H4 (cell line): ENCODE results near the gene SIVA1. TPM values are rescaled to one million over a fixed set of nuclear protein-coding genes. Genes with fewer than 3 reads are reported as not detected.

Experiments
- DNase-seq: peaks from one replicate; pipeline ENCODE4 v3.0.0-alpha.2; 2015; ENCODE audit warnings: low spot score
- total RNA-seq: library from RNA; depleted of rRNA; stranded (reverse); fragments of >200 nt; shearing (Covaris generic); gene quantifications from 2 replicates; pipeline ENCODE4 v1.2.3, GENCODE V29; 2014

Gene SIVA1
- total RNA-seq, 1 experiment from 2014 or later = 286 TPM

GRCh38 chr14:104771918-104772706, 19.2 kb downstream of the SIVA1 start:
- DNase-seq = no peak

DNA sequence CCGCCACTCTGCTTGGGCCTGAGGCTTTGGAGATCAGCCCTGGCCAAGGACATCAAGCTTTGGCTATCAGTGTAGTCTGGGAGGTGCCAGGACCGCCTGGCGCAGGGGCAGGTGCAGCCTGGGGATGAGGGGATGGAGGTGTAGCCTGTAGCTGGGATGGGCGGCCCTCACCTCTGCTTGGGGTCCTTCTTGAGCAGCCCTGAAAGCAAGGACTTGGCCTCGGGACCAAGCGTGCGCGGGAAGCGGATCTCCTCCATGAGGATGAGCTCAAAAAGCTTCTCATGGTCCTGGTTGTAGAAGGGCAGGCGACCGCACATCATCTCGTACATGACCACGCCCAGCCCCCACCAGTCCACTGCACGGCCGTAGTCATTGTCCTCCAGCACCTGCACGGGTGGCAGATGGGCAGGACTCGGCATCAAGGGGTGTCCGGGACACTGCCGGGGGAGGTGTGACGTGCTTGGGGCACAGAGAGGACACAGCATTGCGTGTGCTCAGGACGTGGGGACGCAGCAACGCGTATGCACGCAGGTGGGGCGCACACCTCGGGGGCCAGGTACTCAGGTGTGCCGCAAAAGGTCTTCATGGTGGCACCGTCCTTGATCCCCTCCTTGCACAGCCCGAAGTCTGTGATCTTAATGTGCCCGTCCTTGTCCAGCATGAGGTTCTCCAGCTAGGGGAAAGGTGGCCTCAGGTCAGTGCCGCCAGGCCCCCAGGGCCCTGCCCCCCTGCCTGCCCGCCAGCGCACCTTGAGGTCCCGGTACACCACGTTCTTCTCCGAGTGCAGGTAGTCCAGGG, 20.0 kb downstream of the SIVA1 start:
- DNase-seq = no peak

DNA sequence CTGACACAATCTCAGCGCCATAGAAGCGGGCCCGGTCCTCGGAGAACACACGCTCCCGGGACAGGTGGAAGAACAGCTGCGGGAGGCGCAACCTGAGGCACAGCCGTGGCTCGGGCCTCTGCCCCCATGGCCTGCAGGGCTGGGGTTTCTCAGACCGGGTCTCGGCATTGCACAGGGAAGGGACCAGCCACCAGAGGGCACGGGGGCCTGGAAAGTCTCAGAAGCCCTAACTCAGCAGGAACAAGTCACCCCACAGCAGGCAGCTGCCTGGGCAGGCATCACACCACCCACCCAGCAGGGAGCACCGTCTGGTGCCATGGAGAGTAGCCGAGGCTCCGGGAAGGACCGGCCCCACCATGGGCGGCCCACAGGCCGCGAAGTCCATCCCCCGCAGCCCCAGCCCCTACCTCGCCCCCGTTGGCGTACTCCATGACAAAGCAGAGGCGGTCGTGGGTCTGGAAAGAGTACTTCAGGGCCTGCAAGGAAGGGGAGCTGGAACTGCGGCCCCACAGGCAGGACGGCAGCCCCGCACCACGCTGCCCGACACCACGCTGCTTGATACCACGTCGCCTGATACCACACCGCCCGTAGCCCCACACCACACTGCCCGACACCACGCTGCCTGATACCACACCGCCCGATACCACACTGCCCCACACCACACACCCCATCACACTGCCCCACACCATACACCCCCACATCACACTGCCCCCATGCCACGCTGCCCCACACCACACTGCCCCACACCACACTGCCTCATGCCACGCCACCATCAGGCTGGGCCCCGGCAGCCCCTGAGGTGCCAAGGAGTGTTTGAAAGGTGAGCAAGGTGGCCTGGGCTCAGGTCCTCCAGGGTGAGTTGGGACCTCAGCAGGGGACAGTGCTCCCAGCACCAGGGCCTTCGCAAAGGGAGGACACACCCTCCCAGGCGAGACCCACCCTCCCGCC, 20.8 kb downstream of the SIVA1 start:
- DNase-seq = no peak

- DNase-seq = no peak
Observed at GRCh38 chr14:104774453-104775072, 21.6 kb downstream of the SIVA1 start.

GRCh38 chr14:104775073-104775489, 22.1 kb downstream of the SIVA1 start:
- no peak for DNase-seq

DNA sequence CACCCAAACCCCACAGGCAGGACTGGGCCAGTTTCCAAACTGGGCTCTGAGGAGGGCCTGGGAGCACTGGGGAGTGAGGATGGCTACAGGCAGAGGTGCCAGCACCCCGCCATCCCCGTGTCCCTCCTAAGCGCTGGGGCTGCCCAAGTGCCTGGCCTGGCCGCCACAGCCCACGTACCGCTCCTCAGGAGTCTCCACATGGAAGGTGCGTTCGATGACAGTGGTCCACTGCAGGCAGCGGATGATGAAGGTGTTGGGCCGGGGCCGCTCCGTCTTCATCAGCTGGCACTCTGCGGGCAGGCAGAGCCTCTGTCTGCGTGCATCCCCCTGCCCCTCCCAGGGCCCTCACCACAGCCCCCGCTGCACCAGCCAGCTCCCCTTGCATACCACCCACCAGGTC, 23.5 kb downstream of the SIVA1 start:
- DNase-seq = no peak

DNA sequence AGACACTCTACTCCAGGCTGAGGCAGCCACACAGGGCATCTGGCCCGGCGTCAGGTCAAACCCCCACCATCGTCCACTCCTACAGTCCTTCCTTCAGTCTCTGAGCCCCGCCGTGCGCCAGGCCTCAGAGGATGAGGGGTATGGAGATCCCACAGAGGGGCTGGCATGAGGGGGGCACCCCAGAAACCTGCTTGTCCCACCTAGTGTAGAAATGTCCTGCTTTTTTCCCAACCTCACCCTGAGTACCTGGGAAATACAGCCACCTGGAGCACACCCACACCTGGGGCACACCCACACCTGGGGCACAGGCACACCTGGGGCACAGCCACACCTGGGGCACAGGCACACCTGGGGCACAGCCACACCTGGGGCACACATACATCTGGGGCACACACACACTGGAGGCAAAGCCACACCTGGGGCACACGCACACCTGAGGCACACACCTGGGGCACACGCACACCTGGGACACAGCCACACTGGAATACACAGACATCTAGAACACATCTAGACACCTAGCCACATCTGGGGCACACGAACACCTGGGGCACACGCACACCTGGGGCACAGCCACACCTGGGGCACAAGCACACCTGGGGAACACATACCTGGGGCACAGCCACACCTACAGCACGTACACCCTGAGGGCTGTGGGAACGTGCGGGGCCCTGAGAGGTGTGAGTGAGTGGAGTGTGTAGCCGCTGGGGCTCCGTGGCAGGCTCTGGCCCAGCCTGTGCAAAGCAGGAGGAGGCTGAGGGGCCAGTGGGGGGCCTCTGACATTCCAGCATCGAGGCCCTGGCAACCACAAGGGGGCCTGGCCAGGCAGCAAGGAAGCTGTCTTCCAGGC, 24.2 kb downstream of the SIVA1 start:
- no peak for DNase-seq

DNA sequence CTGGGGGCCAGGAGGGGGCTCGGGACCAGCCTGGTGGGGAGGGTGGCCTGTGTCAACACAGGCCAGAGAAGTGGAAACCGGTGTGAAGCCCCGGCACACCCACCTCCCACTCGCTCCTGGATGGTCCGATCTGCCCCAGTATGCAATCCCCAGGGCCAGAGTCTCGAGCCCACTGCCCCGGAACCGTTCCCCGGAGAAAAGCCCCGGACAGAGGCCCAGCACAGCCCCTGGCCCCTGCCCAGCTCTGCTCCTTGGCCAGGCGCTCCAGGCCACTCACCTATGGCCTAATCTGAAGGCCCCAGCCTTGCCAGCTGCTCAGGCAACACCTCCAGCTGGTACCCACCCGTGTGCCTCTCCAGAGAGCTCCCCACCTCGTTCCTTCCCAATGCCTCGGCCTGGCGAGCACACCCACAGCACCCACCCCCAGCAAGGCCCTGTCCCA, 24.9 kb downstream of the SIVA1 start:
- DNase-seq = no peak

DNA sequence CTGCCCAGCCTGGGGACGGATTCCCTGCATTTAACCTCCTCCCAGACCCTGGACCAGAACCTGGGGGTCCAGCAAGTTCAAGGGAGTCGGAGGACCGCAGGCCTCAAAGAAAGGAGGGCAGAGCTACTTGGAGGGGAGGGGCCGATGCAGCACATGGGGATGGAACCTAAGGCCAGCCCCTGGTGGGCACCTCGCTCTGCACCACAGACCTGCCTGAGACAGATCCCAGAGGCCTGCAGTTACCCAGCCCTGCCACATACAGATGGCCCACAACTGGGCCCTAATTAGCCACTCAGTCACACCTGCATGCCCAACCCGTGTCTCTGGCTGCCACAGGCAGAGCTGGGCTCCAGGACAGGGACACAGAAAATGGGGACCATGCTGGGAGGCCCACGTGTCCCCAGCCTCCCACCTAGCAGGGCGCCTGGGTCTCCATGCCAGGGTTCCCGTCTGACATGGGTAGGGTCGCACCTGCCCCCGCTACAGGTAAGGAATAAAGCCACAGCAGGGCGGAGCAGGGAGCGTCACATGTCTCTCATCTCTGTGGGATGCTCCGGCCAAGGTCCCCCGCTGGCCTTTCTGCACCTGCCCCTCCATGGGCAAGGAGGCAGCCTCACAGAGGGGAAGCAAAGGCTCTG, 25.9 kb downstream of the SIVA1 start:
- DNase-seq = no peak

DNA sequence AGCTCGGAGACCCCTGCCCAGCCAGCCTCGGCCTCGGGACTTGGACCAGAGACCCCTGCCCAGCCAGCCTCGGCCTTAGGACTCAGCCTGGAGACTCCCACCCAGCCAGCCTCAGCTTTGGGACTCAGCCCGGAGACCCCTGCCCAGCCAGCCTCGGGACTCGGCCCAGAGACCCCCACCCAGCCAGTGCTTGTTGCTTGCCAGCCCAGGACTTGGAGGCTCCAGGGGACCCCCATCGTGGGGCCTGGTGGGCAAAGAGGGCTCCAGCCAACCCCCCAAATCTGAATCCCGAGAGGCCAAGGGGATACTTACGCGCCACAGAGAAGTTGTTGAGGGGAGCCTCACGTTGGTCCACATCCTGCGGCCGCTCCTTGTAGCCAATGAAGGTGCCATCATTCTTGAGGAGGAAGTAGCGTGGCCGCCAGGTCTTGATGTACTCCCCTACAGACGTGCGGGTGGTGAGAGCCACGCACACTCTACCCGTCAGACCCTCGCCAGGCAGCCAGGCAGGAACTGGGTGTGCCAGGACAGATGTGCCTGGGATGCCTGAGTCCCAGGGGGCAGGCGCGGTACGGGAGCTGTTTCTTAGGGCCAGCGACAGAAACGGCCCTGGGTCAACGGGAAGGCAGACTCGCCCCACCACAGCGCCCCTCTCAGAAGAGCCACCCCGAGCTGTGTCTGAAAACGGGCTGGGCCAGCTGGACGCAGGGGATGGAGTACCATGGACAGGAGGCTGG, 27.0 kb downstream of the SIVA1 start:
- DNase-seq = no peak

DNA sequence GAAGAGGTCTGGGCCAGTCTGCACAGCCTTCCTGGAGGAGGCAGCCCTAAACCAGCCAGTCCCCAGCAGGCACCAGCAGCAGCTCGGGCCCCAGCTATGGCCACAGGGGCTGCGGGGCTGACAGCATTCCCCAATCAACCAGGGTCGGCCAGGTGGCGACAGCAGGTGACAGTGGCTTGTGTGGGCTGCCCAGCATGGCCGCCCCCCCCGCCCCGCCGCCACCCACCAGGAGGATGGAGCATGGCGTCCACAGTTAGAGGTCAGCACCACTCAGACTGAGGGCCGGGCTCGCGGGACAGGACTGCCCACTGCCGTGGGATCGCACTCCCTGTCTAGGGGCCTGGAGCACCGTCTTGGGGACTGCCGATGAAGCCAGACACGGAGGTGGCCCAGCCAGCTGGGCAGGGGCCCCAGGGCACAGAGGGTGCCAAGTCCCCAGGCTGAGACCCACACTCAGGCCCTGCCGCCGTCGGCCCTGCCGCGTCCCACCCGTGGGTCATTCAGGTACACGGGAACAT, 27.6 kb downstream of the SIVA1 start:
- DNase-seq = no peak

GRCh38 chr14:104781271-104782077, 28.5 kb downstream of the SIVA1 start:
- DNase-seq = no peak

GRCh38 chr14:104782086-104782807, 29.3 kb downstream of the SIVA1 start:
- DNase-seq = no peak

DNA sequence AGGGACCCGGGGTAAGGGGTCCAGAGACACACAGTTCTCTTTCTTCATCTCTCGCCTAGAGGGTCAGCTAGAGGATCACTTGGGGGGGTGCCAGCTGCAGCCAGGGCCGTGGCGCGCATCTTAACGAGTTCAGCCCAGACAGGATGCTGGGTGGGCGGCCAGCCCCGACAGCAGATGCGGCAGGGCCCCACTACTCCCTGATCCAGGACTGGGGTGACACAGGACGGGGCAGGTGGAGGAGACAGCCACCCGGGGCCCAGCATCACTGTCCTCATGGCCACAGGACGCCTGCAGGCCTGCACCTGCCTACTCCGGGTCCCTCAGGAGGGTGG, 29.8 kb downstream of the SIVA1 start:
- DNase-seq = no peak

DNA sequence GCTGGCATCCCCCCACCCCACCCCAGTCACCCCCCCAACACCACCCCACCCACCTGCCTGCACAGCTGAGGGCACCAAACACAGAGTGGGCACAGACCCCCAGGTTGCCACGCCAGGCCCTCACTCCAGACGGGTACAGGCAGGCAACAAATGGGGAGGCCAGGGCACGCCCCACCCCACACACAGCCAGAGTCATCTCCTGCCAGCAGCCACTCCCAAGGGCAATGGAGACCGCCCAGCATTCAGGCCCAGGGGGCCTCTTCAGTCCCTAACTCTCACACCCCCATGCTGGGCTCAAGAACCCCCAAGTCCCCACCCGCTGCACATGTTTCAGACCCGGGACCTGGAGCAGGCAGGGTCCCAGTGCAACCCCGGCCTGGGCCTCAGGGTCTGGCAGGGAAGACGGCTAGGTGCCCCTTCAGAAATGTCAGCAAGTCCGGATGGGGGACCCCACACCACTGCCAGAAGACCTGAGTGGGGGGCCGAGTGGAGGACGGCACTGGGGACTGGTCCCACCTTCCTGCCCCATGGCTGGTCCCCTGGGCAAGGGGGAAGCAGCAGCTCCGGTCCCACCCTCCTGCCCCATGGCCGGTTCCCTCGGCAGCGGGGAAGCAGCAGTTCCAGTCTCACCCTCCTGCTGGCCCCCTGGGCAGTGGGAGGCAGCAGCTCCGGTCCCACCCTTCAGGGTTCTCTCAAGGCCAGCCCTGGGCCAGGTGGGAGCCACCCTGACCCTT, 30.7 kb downstream of the SIVA1 start:
- no peak for DNase-seq

DNA sequence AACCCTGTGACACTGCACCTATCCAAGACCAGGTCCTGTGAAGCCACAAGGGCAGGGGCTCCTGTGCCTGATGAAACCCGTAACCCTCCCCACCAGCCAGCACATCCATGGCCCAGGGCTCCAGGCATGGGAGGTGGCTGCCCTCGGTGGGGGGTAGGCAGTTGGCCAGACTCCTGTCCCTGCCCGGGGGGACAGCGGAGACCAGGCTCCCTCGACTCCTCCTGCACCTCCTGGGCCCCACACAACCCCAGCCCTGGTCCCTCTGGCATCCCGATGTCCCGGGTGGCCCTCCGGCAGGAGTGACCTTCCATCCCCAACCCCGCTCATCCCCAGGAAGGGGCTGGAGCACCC, 31.2 kb downstream of the SIVA1 start:
- no peak for DNase-seq
